ENCODE data around the gene TRMT1.
A peak's percentile ranks its signal among the peaks of the same experiment; 100 is the strongest.

TRMT1 gene

GRCh38 chr19:13104848-13105711 is 11.5 kb downstream of the TRMT1 start:
- H3K4me3 ChIP-seq (ENCODE audit: severe bottlenecking): no peak overlapping the region

GRCh38 chr19:13104360-13104847 is 12.1 kb downstream of the TRMT1 start:
- ATAC-seq (ENCODE audit: low read depth) (peak; percentile 20; the same call in 1 of the 3 replicates), DNase-seq (ENCODE audit: low spot score) (no peak)
- H3K9me3 ChIP-seq (ENCODE audit: severe bottlenecking): no peaks in the 10 kb centered on the region
- no peaks in the 10 kb centered on the region for H3K4me1 ChIP-seq (ENCODE audit: insufficient read depth, poor library complexity, severe bottlenecking)
- H3K27ac ChIP-seq (ENCODE audit: poor library complexity, severe bottlenecking): no peak overlapping the region
- TF ChIP-seq, protein P1, sequence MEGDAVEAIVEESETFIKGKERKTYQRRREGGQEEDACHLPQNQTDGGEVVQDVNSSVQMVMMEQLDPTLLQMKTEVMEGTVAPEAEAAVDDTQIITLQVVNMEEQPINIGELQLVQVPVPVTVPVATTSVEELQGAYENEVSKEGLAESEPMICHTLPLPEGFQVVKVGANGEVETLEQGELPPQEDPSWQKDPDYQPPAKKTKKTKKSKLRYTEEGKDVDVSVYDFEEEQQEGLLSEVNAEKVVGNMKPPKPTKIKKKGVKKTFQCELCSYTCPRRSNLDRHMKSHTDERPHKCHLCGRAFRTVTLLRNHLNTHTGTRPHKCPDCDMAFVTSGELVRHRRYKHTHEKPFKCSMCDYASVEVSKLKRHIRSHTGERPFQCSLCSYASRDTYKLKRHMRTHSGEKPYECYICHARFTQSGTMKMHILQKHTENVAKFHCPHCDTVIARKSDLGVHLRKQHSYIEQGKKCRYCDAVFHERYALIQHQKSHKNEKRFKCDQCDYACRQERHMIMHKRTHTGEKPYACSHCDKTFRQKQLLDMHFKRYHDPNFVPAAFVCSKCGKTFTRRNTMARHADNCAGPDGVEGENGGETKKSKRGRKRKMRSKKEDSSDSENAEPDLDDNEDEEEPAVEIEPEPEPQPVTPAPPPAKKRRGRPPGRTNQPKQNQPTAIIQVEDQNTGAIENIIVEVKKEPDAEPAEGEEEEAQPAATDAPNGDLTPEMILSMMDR (IDR thresholded peaks at IDR 0.05; ENCODE audit: poor library complexity, severe bottlenecking): peak; percentile 61
- H3K27me3 ChIP-seq (ENCODE audit: insufficient read depth, poor library complexity, severe bottlenecking): no peaks in the 10 kb centered on the region
- no peak overlapping the region for H3K4me3 ChIP-seq (ENCODE audit: severe bottlenecking)
- peaks cover 16% of the 10 kb centered on the region; the same call in 1 of the 2 replicates for H3K36me3 ChIP-seq (ENCODE audit: low read depth)

More at GRCh38 chr19:13104848-13105711, 11.5 kb downstream of the TRMT1 start:
- Histone ChIP-seq H3K36me3 (ENCODE audit: low read depth) (peaks cover 16% of the 10 kb centered on the region; the same call in 1 of the 2 replicates), H3K9me3 (ENCODE audit: severe bottlenecking) (no peaks in the 10 kb centered on the region), H3K4me1 (ENCODE audit: insufficient read depth, poor library complexity, severe bottlenecking) (no peaks in the 10 kb centered on the region), H3K27me3 (ENCODE audit: insufficient read depth, poor library complexity, severe bottlenecking) (no peaks in the 10 kb centered on the region), H3K27ac (ENCODE audit: poor library complexity, severe bottlenecking) (no peak overlapping the region)
- TF ChIP-seq, protein P1 (IDR thresholded peaks at IDR 0.05; ENCODE audit: poor library complexity, severe bottlenecking): peak; percentile 38
- ATAC-seq (ENCODE audit: low read depth) (no peak), DNase-seq (ENCODE audit: low spot score) (no peak)

GRCh38 chr19:13103581-13104359 is 12.8 kb downstream of the TRMT1 start:
- Histone ChIP-seq H3K4me3 (ENCODE audit: severe bottlenecking) (no peak overlapping the region), H3K36me3 (ENCODE audit: low read depth) (peaks cover 10% of the 10 kb centered on the region; the same call in 1 of the 2 replicates), H3K4me1 (ENCODE audit: insufficient read depth, poor library complexity, severe bottlenecking) (no peaks in the 10 kb centered on the region), H3K27ac (ENCODE audit: poor library complexity, severe bottlenecking) (no peak overlapping the region), H3K9me3 (ENCODE audit: severe bottlenecking) (no peaks in the 10 kb centered on the region), H3K27me3 (ENCODE audit: insufficient read depth, poor library complexity, severe bottlenecking) (no peaks in the 10 kb centered on the region)
- DNase-seq (ENCODE audit: low spot score): no peak
- ATAC-seq (ENCODE audit: low read depth): no peak
- TF ChIP-seq, protein P1 (IDR thresholded peaks at IDR 0.05; ENCODE audit: poor library complexity, severe bottlenecking): no peak

GRCh38 chr19:13102666-13103580 is 13.6 kb downstream of the TRMT1 start, which contains the start of gene LYL1:
LYL1 (minus strand) TSS chr19:13102858; CDS start chr19:13101171, 1,687 bp downstream.
- ATAC-seq (ENCODE audit: low read depth): peak; percentile 22
- TF ChIP-seq, protein P1 (IDR thresholded peaks at IDR 0.05; ENCODE audit: poor library complexity, severe bottlenecking): no peak
- Histone ChIP-seq H3K9me3 (ENCODE audit: severe bottlenecking) (no peaks in the 10 kb centered on the region), H3K27ac (ENCODE audit: poor library complexity, severe bottlenecking) (no peak within 1 kb of the TSS), H3K4me3 (ENCODE audit: severe bottlenecking) (peak within 1 kb of the TSS; percentile 2), H3K36me3 (ENCODE audit: low read depth) (0 out of 2 replicates have a peak, but pooled peaks cover 6% of the 10 kb centered on the region), H3K4me1 (ENCODE audit: insufficient read depth, poor library complexity, severe bottlenecking) (no peaks in the 10 kb centered on the region), H3K27me3 (ENCODE audit: insufficient read depth, poor library complexity, severe bottlenecking) (no peaks in the 10 kb centered on the region)
- no peak for DNase-seq (ENCODE audit: low spot score)
